SK-N-SH treated with all-trans-retinoic acid at 6 μM for 48 hours (cell line): ENCODE data around the gene KLHL17.

Experiments
- ARNTL ChIP-seq: fragments of 450-650 bp; formaldehyde crosslinking; IDR thresholded peaks from 2 replicates; pipeline ENCODE4 v1.5.0; 2020; ENCODE audit warnings: low read depth, mild to moderate bottlenecking, moderate library complexity, borderline replicate concordance
- BACH2 ChIP-seq: fragments of 250-450 bp; sonication (Bioruptor Pico); IDR thresholded peaks from 2 replicates; pipeline ENCODE4 v1.9.0; 2021; ENCODE audit warnings: mild to moderate bottlenecking, borderline replicate concordance
- RARB ChIP-seq: fragments of 250-450 bp; sonication (Bioruptor Pico); IDR thresholded peaks from 2 replicates; pipeline ENCODE4 v1.8.0; 2021; ENCODE audit warnings: mild to moderate bottlenecking, moderate library complexity
- ZFP30 ChIP-seq: fragments of 450-650 bp; formaldehyde crosslinking; IDR thresholded peaks from 2 replicates; pipeline ENCODE4 v1.5.0; 2022; ENCODE audit warnings: mild to moderate bottlenecking, moderate library complexity

DNA sequence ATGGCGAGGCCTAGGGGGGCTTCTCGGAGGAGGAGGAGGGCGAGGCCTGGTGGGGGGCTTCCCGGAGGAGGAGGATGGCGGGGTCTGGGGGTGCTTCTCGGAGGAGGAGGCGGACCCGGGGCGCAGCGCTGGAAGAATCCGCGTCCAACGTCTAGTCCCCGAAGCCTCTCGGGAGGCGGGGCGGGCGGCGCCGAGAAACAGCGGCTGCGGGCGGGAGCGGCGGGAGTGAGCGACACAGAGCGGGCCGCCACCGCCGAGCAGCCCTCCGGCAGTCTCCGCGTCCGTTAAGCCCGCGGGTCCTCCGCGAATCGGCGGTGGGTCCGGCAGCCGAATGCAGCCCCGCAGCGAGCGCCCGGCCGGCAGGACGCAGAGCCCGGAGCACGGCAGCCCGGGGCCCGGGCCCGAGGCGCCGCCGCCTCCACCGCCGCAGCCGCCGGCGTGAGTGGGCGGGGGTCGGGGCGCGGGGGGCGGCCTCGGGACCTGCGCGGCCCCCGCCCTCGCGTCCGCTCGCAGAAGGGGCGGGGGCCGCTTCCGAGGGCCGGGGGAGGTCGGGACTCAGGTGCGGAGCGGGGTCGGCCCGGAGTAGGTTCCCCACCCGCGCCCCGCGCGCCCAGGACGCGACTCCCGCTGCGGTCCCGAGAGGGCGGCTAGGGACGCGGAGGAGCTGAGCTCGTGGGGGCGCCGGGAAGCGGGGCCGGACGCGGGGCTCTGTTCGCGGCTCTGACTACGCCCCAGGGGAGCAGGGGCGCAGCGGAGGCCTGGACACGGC lies at the start of gene KLHL17:
- no peak for TF ChIP-seq BACH2
- TF ChIP-seq RARB, result no peak
- TF ChIP-seq ARNTL, result no peak
- TF ChIP-seq ZFP30 (CRISPR knock-in tag), result no peak
